Amygdala (tissue), 56 donors: Measurements from ENCODE around the gene IL15RA.
"Not testable (repeated sequence)": the region's sequence is repeated elsewhere in the genome, so short reads cannot be mapped to it uniquely, and the experiment has no call there.

Source experiments
- DNase-seq, 56 donors: peaks; one replicate each; lab custom pipeline; 2025; lab: John Stamatoyannopoulos, UW

IL15RA gene

GRCh38 chr10:5953676-5954075 is 23.7 kb downstream of the IL15RA start:
- no peak for DNase-seq

GRCh38 chr10:5952731-5953385 is 24.5 kb downstream of the IL15RA start:
- no peak for DNase-seq

GRCh38 chr10:5951721-5952407 is 25.5 kb downstream of the IL15RA start:
- DNase-seq: no peak

GRCh38 chr10:5951167-5951711 is 26.1 kb downstream of the IL15RA start:
- DNase-seq: no peak

GRCh38 chr10:5949009-5949759 is 28.2 kb downstream of the IL15RA start:
- peak in 37 of 56 donors; percentile 8 to 70 (median 31) for DNase-seq

- no peak for DNase-seq
These were observed 29.1 kb downstream of the IL15RA start for GRCh38 chr10:5948208-5948585.

- no peak for DNase-seq
These were observed 29.7 kb downstream of the IL15RA start for GRCh38 chr10:5947471-5948207.

GRCh38 chr10:5946786-5947185 is 30.6 kb downstream of the IL15RA start:
- DNase-seq: no peak

- not testable (repeated sequence) for DNase-seq
These were observed 30.9 kb downstream of the IL15RA start for GRCh38 chr10:5946419-5946775.

GRCh38 chr10:5945561-5946418 is 31.6 kb downstream of the IL15RA start:
- peak in 8 of 56 donors; percentile 6 to 25 (median 17) for DNase-seq

- DNase-seq: peak in 1 of 56 donors; percentile 21
These were observed 32.2 kb downstream of the IL15RA start for GRCh38 chr10:5945190-5945509.

GRCh38 chr10:5944389-5945189 is 32.8 kb downstream of the IL15RA start:
- DNase-seq: peak in 16 of 56 donors; percentile 12 to 65 (median 22)

GRCh38 chr10:5943536-5943935 is 33.8 kb downstream of the IL15RA start:
- peak in 2 of 56 donors; percentile 20 to 21 for DNase-seq

GRCh38 chr10:5942474-5942873 is 34.9 kb downstream of the IL15RA start:
- DNase-seq: peak in 16 of 56 donors; percentile 3 to 58 (median 26)

- DNase-seq: no peak
These were observed 35.3 kb downstream of the IL15RA start for GRCh38 chr10:5942001-5942400.

GRCh38 chr10:5941579-5941978 is 35.8 kb downstream of the IL15RA start:
- no peak for DNase-seq

- DNase-seq: no peak
These were observed 36.5 kb downstream of the IL15RA start for GRCh38 chr10:5940807-5941218.

GRCh38 chr10:5938291-5938690 is 39.1 kb downstream of the IL15RA start:
- no peak for DNase-seq

GRCh38 chr10:5937016-5937415 is 40.3 kb downstream of the IL15RA start:
- no peak for DNase-seq
